Esophagus squamous epithelium (tissue), 5 donors: ENCODE data around the gene HPN. TPM values are rescaled to one million over a fixed set of nuclear protein-coding genes. Genes with fewer than 3 reads are reported as not detected.

Source experiments
- DNase-seq: peaks from one replicate; lab custom pipeline; 2025; lab: John Stamatoyannopoulos, UW
- H3K27ac ChIP-seq, 4 donors: fragments of 200-600 bp; sonication (generic); one replicate each; pipeline ENCODE4 v1.5.1; 2016 to 2019; ENCODE audit warnings: mild to moderate bottlenecking in 1 of 4
- H3K27me3 ChIP-seq, 4 donors: fragments of 200-600 bp; sonication (generic); 1 replicate in 3 of 4; 2 replicates in 1 of 4; pipeline versions ENCODE4 v1.5.1 to v1.6.0; 2017 to 2021; ENCODE audit warnings: antibody characterized with exemption in 1 of 4
- H3K36me3 ChIP-seq, 3 donors: fragments of 200-600 bp; sonication (generic); one replicate each; pipeline ENCODE4 v1.5.1; 2016 to 2019
- H3K4me1 ChIP-seq, 3 donors: fragments of 200-600 bp; sonication (generic); one replicate each; pipeline ENCODE4 v1.5.1; 2017 to 2019
- H3K4me3 ChIP-seq, 4 donors: fragments of 200-600 bp; sonication (generic); 1 replicate in 3 of 4; 2 replicates in 1 of 4; pipeline ENCODE4 v1.5.1; 2016 to 2019; ENCODE audit warnings: mild to moderate bottlenecking in 2 of 4, moderate library complexity in 1 of 4
- H3K9me3 ChIP-seq, 3 donors: fragments of 200-600 bp; sonication (generic); one replicate each; pipeline ENCODE4 v1.5.1; 2016 to 2019
- POLR2A ChIP-seq, 4 donors: fragments of 450-650 bp; IDR thresholded peaks; one replicate each; pipeline ENCODE4 v1.6.1; 2017; ENCODE audit warnings: antibody characterized with exemption in 4 of 4, mild to moderate bottlenecking in 4 of 4, moderate library complexity in 3 of 4
- WGBS, 2 donors: methylation state at CpG; one replicate each; pipeline ENCODE4 v1.1.5; 2018; 5-methylcytosine and 5-hydroxymethylcytosine counted together
- intact Hi-C: fragments of 100-400 bp; cut with DNase I; formaldehyde crosslinking; loops from one replicate; pipeline ENCODE4 v1.15.0; 2022
- total RNA-seq, 4 donors: library from RNA; depleted of rRNA; stranded (reverse); fragments of >200 nt; gene quantifications; one replicate each; pipeline ENCODE4 v1.1.0, GENCODE V29; 2016
- TF ChIP-seq, protein P1 (sequence below), 6 experiments: fragments of 450-650 bp in 4 of 6; fragments of 200-600 bp in 2 of 6; sonication (generic) in 2 of 6; IDR thresholded peaks; one replicate each; pipeline ENCODE4 v1.5.1; 2016 to 2019; ENCODE audit warnings: antibody characterized with exemption in 6 of 6, mild to moderate bottlenecking in 4 of 6, moderate library complexity in 4 of 6
- donor health status: DM: yes; HTN: yes; CAD: no.

HPN gene
- total RNA-seq, 4 donors from 2014 or later = 0.19 to 0.47 TPM; not detected in 2

DNA sequence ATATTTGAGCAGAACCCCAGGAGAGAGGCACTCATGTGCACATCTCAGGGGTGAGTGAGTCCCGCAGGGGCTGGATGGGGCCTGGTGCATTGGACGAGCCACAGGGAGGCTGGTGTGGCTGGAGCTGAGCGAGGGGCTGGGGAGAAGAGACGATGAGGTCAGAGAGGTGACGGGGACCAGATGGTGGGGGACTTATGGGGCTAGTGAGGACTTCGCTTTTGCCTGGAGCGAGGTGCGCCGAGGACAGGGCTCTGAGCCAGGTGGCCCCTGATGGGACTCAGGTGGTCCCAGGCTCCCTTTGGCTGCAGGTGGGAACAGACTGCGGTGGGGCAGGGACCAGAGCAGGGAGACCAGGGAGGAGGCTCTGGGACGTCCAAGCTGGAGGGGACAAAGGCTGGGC, 67.2 kb downstream of the HPN start:
- Histone ChIP-seq H3K27ac (peak overlapping the region; percentile 82 to 87 (median 85)), H3K4me3 (no peak overlapping the region), H3K9me3 (no peaks in the 10 kb centered on the region), H3K27me3 (no peaks in the 10 kb centered on the region), H3K4me1 (peaks cover 5 to 74% (median 20%) of the 10 kb centered on the region in 3 donors), H3K36me3 (no peaks in the 10 kb centered on the region)
- WGBS, 2 donors = 77 to 83% methylated on average over 10 to 11 of the region's 11 CpGs
- no peak for DNase-seq
- intact Hi-C loops = no loop called here
- TF ChIP-seq, protein P1, sequence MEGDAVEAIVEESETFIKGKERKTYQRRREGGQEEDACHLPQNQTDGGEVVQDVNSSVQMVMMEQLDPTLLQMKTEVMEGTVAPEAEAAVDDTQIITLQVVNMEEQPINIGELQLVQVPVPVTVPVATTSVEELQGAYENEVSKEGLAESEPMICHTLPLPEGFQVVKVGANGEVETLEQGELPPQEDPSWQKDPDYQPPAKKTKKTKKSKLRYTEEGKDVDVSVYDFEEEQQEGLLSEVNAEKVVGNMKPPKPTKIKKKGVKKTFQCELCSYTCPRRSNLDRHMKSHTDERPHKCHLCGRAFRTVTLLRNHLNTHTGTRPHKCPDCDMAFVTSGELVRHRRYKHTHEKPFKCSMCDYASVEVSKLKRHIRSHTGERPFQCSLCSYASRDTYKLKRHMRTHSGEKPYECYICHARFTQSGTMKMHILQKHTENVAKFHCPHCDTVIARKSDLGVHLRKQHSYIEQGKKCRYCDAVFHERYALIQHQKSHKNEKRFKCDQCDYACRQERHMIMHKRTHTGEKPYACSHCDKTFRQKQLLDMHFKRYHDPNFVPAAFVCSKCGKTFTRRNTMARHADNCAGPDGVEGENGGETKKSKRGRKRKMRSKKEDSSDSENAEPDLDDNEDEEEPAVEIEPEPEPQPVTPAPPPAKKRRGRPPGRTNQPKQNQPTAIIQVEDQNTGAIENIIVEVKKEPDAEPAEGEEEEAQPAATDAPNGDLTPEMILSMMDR (IDR thresholded peaks at IDR 0.05) = no peak
- TF ChIP-seq POLR2A (IDR thresholded peaks at IDR 0.05) = no peak

DNA sequence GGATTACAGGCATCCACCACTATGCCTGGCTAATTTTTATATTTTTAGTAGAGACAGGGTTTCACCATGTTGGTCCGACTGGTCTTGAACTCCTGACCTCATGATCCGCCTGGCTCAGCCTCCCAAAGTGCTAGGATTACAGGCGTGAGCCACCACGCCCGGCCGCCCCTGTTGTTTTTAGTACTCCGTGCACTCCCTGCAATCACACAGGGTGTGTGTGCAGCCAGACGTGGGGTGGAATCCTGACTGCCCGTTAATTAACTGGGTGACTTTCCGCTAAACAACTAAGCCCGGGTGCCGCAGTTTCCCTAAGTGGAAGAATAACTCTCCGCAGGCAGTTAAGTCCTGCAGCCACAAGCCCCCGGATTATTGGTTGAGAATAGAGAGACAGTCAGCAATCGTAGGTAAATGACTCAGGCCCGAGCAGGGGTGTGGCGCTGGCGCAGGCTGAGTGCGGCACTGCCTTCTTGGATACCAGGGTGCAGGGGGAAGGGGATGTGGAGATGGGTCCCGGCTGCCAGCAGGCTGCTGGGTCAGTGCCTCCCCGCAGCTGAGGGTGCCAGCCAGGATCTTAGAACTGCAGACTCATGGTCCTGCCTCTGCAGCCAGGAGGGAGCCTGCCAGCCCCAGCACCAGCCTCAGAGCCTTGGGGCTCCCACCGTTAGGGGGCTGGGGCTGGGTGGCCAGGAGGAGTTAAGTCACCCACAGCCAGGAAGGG, 68.0 kb downstream of the HPN start:
- H3K27me3 ChIP-seq = no peaks in the 10 kb centered on the region
- peak overlapping the region; percentile 82 to 87 (median 85) for H3K27ac ChIP-seq
- no peaks in the 10 kb centered on the region for H3K36me3 ChIP-seq
- H3K4me1 ChIP-seq = peaks cover 9 to 82% (median 24%) of the 10 kb centered on the region in 3 donors
- TF ChIP-seq, protein P1 (IDR thresholded peaks at IDR 0.05) = no peak
- peak in 1 of 4 donors; percentile 23 for TF ChIP-seq POLR2A (IDR thresholded peaks at IDR 0.05)
- H3K9me3 ChIP-seq = no peaks in the 10 kb centered on the region
- intact Hi-C loops = no loop called here
- DNase-seq = no peak
- H3K4me3 ChIP-seq = no peak overlapping the region
- 34 to 62% methylated on average over 7 to 16 of the region's 22 CpGs for WGBS, 2 donors

DNA sequence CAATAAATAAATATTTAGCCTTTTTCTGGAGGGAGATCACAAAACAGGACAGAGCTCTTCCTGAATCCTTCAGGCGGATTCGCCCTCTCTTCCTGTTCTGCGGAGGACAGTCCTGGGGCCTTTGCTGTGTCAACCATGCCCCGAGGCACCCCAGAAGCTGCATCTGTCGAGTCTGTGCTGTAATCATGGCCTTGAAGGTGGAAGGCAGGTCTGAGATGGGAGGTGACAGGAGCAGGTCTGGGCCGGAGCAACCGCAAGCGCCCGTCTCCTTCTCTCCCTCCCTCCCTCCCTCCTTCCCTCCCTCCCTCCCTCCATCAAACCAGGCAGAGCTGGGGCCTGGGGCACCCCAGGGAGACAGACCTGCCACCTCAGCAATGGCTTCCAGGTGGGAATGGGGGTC, 69.5 kb downstream of the HPN start:
- peaks cover 17 to 96% (median 28%) of the 10 kb centered on the region in 3 donors for H3K4me1 ChIP-seq
- intact Hi-C loops = no loop called here
- no peak for TF ChIP-seq POLR2A (IDR thresholded peaks at IDR 0.05)
- TF ChIP-seq, protein P1 (IDR thresholded peaks at IDR 0.05) = no peak
- DNase-seq = no peak
- H3K4me3 ChIP-seq = no peak overlapping the region
- 23 to 41% methylated on average over 2 to 9 of the region's 9 CpGs for WGBS, 2 donors
- H3K27ac ChIP-seq = peak overlapping the region; percentile 35 to 87 (median 82)
- H3K27me3 ChIP-seq = no peaks in the 10 kb centered on the region
- no peaks in the 10 kb centered on the region for H3K36me3 ChIP-seq
- no peaks in the 10 kb centered on the region for H3K9me3 ChIP-seq

DNA sequence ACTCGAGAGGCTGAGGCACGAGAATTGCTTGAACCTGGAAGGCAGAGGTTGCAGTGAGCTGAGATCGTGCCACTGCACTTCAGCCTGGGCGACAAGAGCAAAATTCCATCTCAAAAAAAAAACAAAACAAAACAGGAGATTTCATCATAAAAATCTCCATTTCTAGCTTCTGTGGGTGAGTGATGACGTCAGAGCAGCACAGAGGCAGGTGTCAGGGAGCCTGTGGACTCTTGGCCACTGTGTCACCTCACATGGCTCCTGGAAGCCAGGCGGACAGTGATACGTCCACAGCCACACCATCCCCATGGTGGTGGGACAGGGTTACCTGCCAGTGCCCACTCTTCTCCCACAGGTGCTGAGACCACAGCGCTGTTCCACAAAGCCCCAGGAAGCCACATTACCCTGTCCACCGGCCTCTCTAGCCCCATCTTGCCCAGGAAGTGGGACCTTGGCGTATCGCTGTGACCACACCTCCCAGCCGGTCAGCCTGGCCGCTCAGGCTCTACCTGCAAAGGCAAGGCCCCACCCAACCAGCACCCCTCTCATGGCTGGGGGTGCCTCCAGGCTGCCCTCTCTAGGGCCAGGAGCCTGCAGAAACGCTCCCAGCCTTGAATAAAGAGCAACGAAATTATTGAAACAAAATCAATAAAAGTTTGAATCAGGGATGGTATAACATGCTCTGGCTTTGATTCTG, 71.6 kb downstream of the HPN start:
- DNase-seq = no peak
- Histone ChIP-seq H3K36me3 (no peaks in the 10 kb centered on the region), H3K4me3 (no peak overlapping the region), H3K27ac (peak overlapping the region in 3 of 4 donors; percentile 43 to 93 (median 51)), H3K27me3 (no peaks in the 10 kb centered on the region), H3K4me1 (peaks cover 12 to 96% (median 19%) of the 10 kb centered on the region in 3 donors), H3K9me3 (no peaks in the 10 kb centered on the region)
- intact Hi-C loops = no loop called here
- 68 to 78% methylated on average over 10 to 13 of the region's 15 CpGs for WGBS, 2 donors
- TF ChIP-seq, protein P1 (IDR thresholded peaks at IDR 0.05) = no peak
- no peak for TF ChIP-seq POLR2A (IDR thresholded peaks at IDR 0.05)
